Activated gamma-delta T cell (primary cell): ENCODE measurements around the gene DLEC1.
"Not testable (repeated sequence)": the region's sequence is repeated elsewhere in the genome, so short reads cannot be mapped to it uniquely, and the experiment has no call there.

Source experiments
- DNase-seq: peaks from one replicate; lab custom pipeline; 2025; lab: John Stamatoyannopoulos, UW

DLEC1 gene

GRCh38 chr3:38038447-38038911 is 529 bp upstream of the DLEC1 start:
- no peak for DNase-seq

GRCh38 chr3:38039899-38040261 is 872 bp downstream of the DLEC1 start:
- DNase-seq: no peak

DNA sequence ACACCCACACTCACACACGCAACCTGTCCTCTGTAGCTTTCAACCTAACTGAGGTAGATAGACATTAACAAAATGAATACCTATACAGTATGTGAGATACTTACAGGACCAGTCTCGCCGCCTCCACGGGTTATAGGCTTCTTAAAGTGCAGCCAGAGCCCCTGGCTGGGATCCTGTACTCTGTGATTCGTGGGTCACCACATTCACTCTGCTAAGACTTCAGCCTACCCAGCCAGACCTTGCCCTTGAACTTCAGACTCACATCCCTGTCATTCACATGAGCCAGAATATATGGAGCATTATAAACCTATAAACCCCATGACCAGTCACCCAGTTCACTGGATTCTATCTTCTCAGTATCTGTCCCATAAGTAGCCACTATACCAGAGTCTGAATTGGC is 1.4 kb downstream of the DLEC1 start:
- DNase-seq: no peak

DNA sequence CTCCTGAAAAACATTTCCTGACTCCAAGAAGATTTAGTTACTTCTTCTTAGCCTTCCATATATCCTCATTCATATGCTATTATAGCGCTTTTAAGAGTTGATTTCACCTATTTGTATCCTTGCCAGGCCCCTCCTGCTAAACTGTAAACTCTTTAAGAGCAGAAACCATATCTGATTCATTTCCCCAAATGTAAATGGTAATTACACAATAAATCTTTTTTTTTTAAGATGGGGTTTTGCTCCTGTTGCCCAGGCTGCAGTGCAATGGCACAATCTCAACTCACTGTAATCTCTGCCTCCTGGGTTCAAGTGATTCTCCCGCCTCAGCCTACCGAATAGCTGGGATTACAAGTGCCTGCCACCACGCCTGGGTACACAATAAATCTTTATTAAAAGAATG is 4.5 kb downstream of the DLEC1 start:
- DNase-seq: no peak

- DNase-seq: no peak
Observed at GRCh38 chr3:38046027-38046426, 7.0 kb downstream of the DLEC1 start.

GRCh38 chr3:38046821-38047220 is 7.8 kb downstream of the DLEC1 start:
- no peak for DNase-seq

- no peak for DNase-seq
Observed at GRCh38 chr3:38047896-38048295, 8.9 kb downstream of the DLEC1 start.

- no peak for DNase-seq
Observed at GRCh38 chr3:38049358-38050126, 10.5 kb downstream of the DLEC1 start.

- no peak for DNase-seq
Observed at GRCh38 chr3:38051131-38051530, 12.1 kb downstream of the DLEC1 start.

- DNase-seq: not testable (repeated sequence)
Observed at GRCh38 chr3:38053286-38053685, 14.3 kb downstream of the DLEC1 start.

DNA sequence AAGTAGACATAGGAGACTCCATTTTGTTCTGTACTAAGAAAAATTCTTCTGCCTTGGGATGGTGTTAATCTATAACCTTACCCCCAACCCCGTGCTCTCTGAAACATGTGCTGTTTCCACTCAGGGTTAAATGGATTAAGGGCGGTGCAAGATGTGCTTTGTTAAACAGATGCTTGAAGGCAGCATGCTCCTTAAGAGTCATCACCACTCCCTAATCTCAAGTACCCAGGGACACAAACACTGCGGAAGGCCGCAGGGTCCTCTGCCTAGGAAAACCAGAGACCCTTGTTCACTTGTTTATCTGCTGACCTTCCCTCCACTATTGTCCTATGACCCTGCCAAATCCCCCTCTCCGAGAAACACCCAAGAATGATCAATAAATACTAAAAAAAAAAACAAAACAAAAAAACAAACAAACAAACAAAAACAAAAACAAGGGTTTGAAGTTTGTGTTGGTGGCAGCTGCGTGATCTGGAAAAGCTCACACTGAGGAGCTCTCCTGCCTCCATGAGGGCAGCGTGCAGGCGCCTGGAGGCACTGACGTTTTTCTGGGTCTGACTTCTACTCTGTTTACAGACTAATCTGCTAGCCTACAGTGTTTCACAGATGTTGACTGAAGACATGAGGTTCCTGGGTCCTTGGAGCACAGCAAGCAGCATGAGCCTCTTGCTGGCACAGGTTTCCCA is 14.9 kb downstream of the DLEC1 start:
- not testable (repeated sequence) for DNase-seq

- DNase-seq: no peak
Observed at GRCh38 chr3:38054499-38055001, 15.5 kb downstream of the DLEC1 start.

GRCh38 chr3:38059148-38059547 is 20.1 kb downstream of the DLEC1 start:
- DNase-seq: no peak

DNA sequence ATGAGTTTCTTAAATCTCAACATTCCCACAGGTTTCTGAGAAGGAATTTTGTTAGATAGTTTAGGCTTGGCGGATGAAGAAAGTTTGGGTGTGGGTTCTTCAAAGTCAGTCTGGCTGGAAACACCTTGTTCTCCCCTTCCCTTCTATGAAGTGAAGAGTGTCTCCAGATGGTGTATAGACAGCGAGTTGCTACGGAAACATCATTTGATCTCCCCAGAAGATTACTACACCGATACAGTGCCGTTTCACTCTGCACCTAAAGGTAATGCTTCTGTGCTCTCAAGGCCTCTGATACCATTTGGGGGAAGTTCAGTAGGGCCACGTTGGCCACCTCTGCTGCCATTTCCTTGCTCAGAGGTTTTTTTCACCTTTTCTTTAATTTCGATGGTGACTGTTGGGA is 20.6 kb downstream of the DLEC1 start:
- DNase-seq: no peak

DNA sequence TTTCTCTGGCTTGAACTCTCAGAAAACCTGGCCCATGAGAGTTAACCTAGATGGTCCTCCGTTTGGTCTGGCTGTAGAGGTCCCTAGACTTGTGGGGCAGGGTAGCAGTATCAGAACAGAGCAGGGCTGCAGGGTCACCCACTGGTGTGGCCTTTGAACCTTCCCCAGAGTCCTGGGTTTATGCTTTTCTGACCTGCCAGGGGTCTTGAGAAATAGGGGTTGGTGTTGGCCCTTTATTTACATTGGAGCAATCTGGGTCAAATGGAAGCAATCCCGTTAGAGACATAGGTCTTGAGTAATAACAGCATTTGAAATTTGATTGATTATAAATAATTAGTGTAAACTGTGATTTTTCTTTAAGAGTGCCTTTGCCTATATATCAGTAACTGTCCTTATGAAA is 23.8 kb downstream of the DLEC1 start:
- DNase-seq: no peak

- not testable (repeated sequence) for DNase-seq
Observed at GRCh38 chr3:38064453-38064852, 25.4 kb downstream of the DLEC1 start.

DNA sequence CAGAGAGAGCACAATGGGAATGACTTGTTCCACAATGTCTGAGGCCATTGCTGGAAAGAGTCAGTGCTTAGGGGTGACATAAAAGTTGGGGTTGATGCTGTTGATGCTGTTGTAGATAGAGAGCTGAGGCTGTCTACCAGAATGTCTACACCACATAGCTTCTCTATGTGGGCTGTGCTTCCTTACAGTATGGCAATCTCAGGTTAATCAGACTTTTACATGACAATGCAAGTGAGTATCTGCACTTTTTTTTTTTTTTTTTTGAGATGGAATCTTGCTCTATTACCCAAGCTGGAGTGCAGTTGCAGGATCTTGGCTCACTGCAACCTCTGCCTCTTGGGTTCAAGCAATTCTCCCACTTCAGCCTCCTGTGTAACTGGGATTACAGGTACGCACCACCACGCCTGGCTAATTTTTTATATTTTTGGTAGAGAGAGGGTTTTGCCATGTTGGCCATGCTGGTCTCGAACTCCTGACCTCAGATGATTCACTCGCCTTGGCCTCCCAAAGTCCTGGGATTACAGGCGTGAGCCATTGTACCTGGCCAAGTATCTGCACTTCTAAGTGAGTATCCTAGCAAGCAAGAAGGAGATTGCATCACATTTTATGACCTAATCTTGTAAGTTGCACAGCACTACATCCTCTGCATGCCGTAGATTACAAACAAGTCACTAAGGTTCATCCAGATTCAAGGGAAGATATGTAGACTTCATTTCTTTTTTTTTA is 28.7 kb downstream of the DLEC1 start:
- DNase-seq: no peak

- no peak for DNase-seq
Observed at GRCh38 chr3:38070013-38070412, 31.0 kb downstream of the DLEC1 start.

DNA sequence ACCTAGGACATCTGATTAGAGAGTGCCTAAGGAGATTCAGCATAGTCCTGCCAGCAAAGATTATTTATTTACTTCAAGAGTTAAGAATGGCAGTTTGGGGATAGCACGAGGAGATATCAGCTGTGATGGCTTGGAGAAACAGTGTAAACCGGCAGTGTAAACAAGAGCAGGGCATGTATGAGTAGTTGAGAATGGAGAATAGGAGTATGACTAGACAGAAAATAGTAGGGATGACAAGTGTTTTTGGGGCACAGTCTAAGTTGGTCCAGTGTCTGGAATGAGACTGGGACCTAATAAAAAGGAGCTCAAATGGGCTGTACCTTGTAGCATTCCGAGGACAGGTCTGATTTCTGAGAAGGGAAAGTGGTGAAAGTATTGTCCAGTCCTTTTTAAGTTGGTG is 38.1 kb downstream of the DLEC1 start:
- not testable (repeated sequence) for DNase-seq

- DNase-seq: not testable (repeated sequence)
Observed at GRCh38 chr3:38082296-38082695, 43.3 kb downstream of the DLEC1 start.

GRCh38 chr3:38083254-38083653 is 44.2 kb downstream of the DLEC1 start:
- DNase-seq: not testable (repeated sequence)

- no peak for DNase-seq
Observed at GRCh38 chr3:38083871-38084333, 44.9 kb downstream of the DLEC1 start.
